ENCODE data around the gene FXYD6. TPM values are rescaled to one million over a fixed set of nuclear protein-coding genes. Genes with fewer than 3 reads are reported as not detected.

The FXYD6 gene
- total and polyA plus RNA-seq, 2 donors from 2014 or later = 57.8 to 62.7 TPM

Other genes with a start within 250 kb of the FXYD6 start
- 17.3 TPM for gene DSCAML1, start 79.4 kb downstream of the FXYD6 start, total RNA-seq
- 0.95 TPM for gene DSCAML1, start 79.4 kb downstream of the FXYD6 start, polyA plus RNA-seq (ENCODE audit: insufficient read depth, low read depth, low replicate concordance)
- gene FXYD2, start 51.9 kb downstream of the FXYD6 start, total RNA-seq = 2,527 TPM
- 9,664 TPM for gene FXYD2, start 51.9 kb downstream of the FXYD6 start, polyA plus RNA-seq (ENCODE audit: insufficient read depth, low read depth, low replicate concordance)
- gene TMPRSS13, start 52.7 kb upstream of the FXYD6 start, total RNA-seq = 1.9 TPM
- gene TMPRSS13, start 52.7 kb upstream of the FXYD6 start, polyA plus RNA-seq (ENCODE audit: insufficient read depth, low read depth, low replicate concordance) = 1.2 TPM
- 37.2 TPM for gene IL10RA, start 109.7 kb upstream of the FXYD6 start, total RNA-seq
- gene IL10RA, start 109.7 kb upstream of the FXYD6 start, polyA plus RNA-seq (ENCODE audit: insufficient read depth, low read depth, low replicate concordance) = 1.8 TPM
- 234 TPM for gene TMPRSS4, start 200.4 kb upstream of the FXYD6 start, total RNA-seq
- gene TMPRSS4, start 200.4 kb upstream of the FXYD6 start, polyA plus RNA-seq (ENCODE audit: insufficient read depth, low read depth, low replicate concordance) = 27.8 TPM
- gene SMIM35, start 210.3 kb upstream of the FXYD6 start, total RNA-seq = not detected
- 0.80 TPM for gene SMIM35, start 210.3 kb upstream of the FXYD6 start, polyA plus RNA-seq (ENCODE audit: insufficient read depth, low read depth, low replicate concordance)